ENCODE measurements around the gene BST2. TPM values are rescaled to one million over a fixed set of nuclear protein-coding genes. Genes with fewer than 3 reads are reported as not detected.
A peak's percentile ranks its signal among the peaks of the same experiment; 100 is the strongest.

BST2 gene
- total RNA-seq (ENCODE audit: low replicate concordance), result 44.8 and 65.5 TPM in 2 replicates

- no peaks in the 10 kb centered on the region for H3K36me3 Mint-ChIP-seq
- Histone ChIP-seq H3K27ac (peak within 1 kb of the TSS; percentile 89), H3K36me3 (no peaks in the 10 kb centered on the region), H3K9ac (no peak within 1 kb of the TSS), H3K4me2 (peak within 1 kb of the TSS; percentile 90), H3K4me3 (peak within 1 kb of the TSS; percentile 61), H3K79me2 (ENCODE audit: low read depth) (peaks cover 15% of the 10 kb centered on the region), H3K4me1 (peaks cover 19% of the 10 kb centered on the region), H3K27me3 (no peaks in the 10 kb centered on the region), H3K9me3 (ENCODE audit: low read depth) (no peaks in the 10 kb centered on the region), H2AFZ (replicated peaks) (no peak within 1 kb of the TSS), H4K20me1 (ENCODE audit: low read depth) (peaks cover 7% of the 10 kb centered on the region), H3F3A (ENCODE audit: low read depth) (peaks cover 43% of the 10 kb centered on the region)
- TF ChIP-seq EZH2 (IDR thresholded peaks at IDR 0.05) (no peak), CTCF (IDR thresholded peaks at IDR 0.05) (no peak), EZH2phosphoT487 (IDR thresholded peaks at IDR 0.05) (no peak)
- peak within 1 kb of the TSS; percentile 57 for H3K27ac Mint-ChIP-seq
- H3K27me3 Mint-ChIP-seq (ENCODE audit: insufficient read depth, low read depth), result peaks cover 5% of the 10 kb centered on the region
- H3K4me1 Mint-ChIP-seq, result peaks cover 40% of the 10 kb centered on the region
- DNase-seq (ENCODE audit: low spot score), result peak; percentile 53
- no peaks in the 10 kb centered on the region for H3K9me3 Mint-ChIP-seq
- H3K4me3 Mint-ChIP-seq, result peak within 1 kb of the TSS; percentile 86
Observed at GRCh38 chr19:17405250-17406045, at the start of gene BST2. Gene BST2, minus strand, starts transcription at chr19:17405630. Its CDS starts 55 bp downstream, at chr19:17405575.

- Mint-ChIP-seq H3K4me3 (peak overlapping the region; percentile 54), H3K27ac (no peak overlapping the region)
- peak overlapping the region; percentile 73 for H3K4me2 ChIP-seq
Observed at GRCh38 chr19:17454576-17455071, 49.2 kb upstream of the BST2 start.

GRCh38 chr19:17451820-17452219 lies 46.4 kb upstream of the BST2 start:
- H3F3A ChIP-seq (ENCODE audit: low read depth), result peaks cover 31% of the 10 kb centered on the region
- TF ChIP-seq EZH2 (IDR thresholded peaks at IDR 0.05) (no peak), CTCF (IDR thresholded peaks at IDR 0.05) (no peak), EZH2phosphoT487 (IDR thresholded peaks at IDR 0.05) (no peak)
- H3K4me1 Mint-ChIP-seq, result peaks cover 25% of the 10 kb centered on the region
- H3K27ac ChIP-seq, result no peak overlapping the region
- H3K36me3 ChIP-seq, result no peaks in the 10 kb centered on the region
- H3K4me2 ChIP-seq, result no peak overlapping the region
- no peak overlapping the region for H3K9ac ChIP-seq
- no peak overlapping the region for H2AFZ ChIP-seq (replicated peaks)
- H3K27me3 ChIP-seq, result peaks cover 68% of the 10 kb centered on the region
- H3K36me3 Mint-ChIP-seq, result no peaks in the 10 kb centered on the region
- H3K4me3 ChIP-seq, result no peak overlapping the region
- no peak overlapping the region for H3K4me3 Mint-ChIP-seq
- H3K9me3 Mint-ChIP-seq, result peaks cover 4% of the 10 kb centered on the region
- no peaks in the 10 kb centered on the region for H3K9me3 ChIP-seq (ENCODE audit: low read depth)
- H3K27me3 Mint-ChIP-seq (ENCODE audit: insufficient read depth, low read depth), result peaks cover 37% of the 10 kb centered on the region
- no peaks in the 10 kb centered on the region for H4K20me1 ChIP-seq (ENCODE audit: low read depth)
- H3K27ac Mint-ChIP-seq, result no peak overlapping the region
- peaks cover 6% of the 10 kb centered on the region for H3K4me1 ChIP-seq
- no peaks in the 10 kb centered on the region for H3K79me2 ChIP-seq (ENCODE audit: low read depth)
- DNase-seq (ENCODE audit: low spot score), result no peak

More at GRCh38 chr19:17454576-17455071, 49.2 kb upstream of the BST2 start:
- H3K9me3 Mint-ChIP-seq, result peaks cover 2% of the 10 kb centered on the region
- H4K20me1 ChIP-seq (ENCODE audit: low read depth), result no peaks in the 10 kb centered on the region
- no peaks in the 10 kb centered on the region for H3K36me3 Mint-ChIP-seq
- peaks cover 6% of the 10 kb centered on the region for H3K4me1 ChIP-seq
- H3K27me3 ChIP-seq, result peaks cover 54% of the 10 kb centered on the region
- no peak overlapping the region for H3K9ac ChIP-seq
- H3F3A ChIP-seq (ENCODE audit: low read depth), result peaks cover 21% of the 10 kb centered on the region
- peaks cover 18% of the 10 kb centered on the region for H3K4me1 Mint-ChIP-seq
- peaks cover 38% of the 10 kb centered on the region for H3K27me3 Mint-ChIP-seq (ENCODE audit: insufficient read depth, low read depth)
- peak overlapping the region; percentile 27 for H3K4me3 ChIP-seq
- no peak for TF ChIP-seq EZH2 (IDR thresholded peaks at IDR 0.05)
- no peak for TF ChIP-seq CTCF (IDR thresholded peaks at IDR 0.05)
- TF ChIP-seq EZH2phosphoT487 (IDR thresholded peaks at IDR 0.05), result no peak
- no peaks in the 10 kb centered on the region for H3K9me3 ChIP-seq (ENCODE audit: low read depth)
- H3K79me2 ChIP-seq (ENCODE audit: low read depth), result no peaks in the 10 kb centered on the region
- H3K36me3 ChIP-seq, result no peaks in the 10 kb centered on the region
- no peak overlapping the region for H3K27ac ChIP-seq
- peak overlapping the region; percentile 55 for H2AFZ ChIP-seq (replicated peaks)
- DNase-seq (ENCODE audit: low spot score), result peak; percentile 62

Measured in neural progenitor cell (in vitro differentiated cells).